GM18499 (cell line): ENCODE measurements around the gene OR2H2.

Experiments used
- ATAC-seq: cut with Tn5 transposase; IDR thresholded peaks from one replicate; pipeline ENCODE4 v1.9.1; 2021; ENCODE audit warnings: moderate number of reproducible peaks; ENCODE audit not compliant: insufficient read depth, unreplicated experiment

OR2H2 gene

GRCh38 chr6:29627755-29628418 is 43.0 kb downstream of the OR2H2 start:
- ATAC-seq = no peak

GRCh38 chr6:29628419-29629281 is 43.7 kb downstream of the OR2H2 start:
- ATAC-seq = no peak

GRCh38 chr6:29629571-29629970 is 44.6 kb downstream of the OR2H2 start:
- no peak for ATAC-seq

- no peak for ATAC-seq
Measured at GRCh38 chr6:29630315-29630714, 45.4 kb downstream of the OR2H2 start.

- no peak for ATAC-seq
Measured at GRCh38 chr6:29631209-29631810, 46.4 kb downstream of the OR2H2 start.

- no peak for ATAC-seq
Measured at GRCh38 chr6:29631860-29632731, 47.2 kb downstream of the OR2H2 start.

- ATAC-seq = no peak
Measured at GRCh38 chr6:29632789-29633533, 48.0 kb downstream of the OR2H2 start, which contains the start of gene GABBR1. Gene GABBR1 (minus strand): TSS chr6:29633183. CDS start chr6:29632385, 798 bp downstream.

- ATAC-seq = no peak
Measured at GRCh38 chr6:29633534-29633905, 48.6 kb downstream of the OR2H2 start.

- ATAC-seq = no peak
Measured at GRCh38 chr6:29637247-29637646, 52.3 kb downstream of the OR2H2 start.
